ENCODE results near the gene BANF2.

DNA sequence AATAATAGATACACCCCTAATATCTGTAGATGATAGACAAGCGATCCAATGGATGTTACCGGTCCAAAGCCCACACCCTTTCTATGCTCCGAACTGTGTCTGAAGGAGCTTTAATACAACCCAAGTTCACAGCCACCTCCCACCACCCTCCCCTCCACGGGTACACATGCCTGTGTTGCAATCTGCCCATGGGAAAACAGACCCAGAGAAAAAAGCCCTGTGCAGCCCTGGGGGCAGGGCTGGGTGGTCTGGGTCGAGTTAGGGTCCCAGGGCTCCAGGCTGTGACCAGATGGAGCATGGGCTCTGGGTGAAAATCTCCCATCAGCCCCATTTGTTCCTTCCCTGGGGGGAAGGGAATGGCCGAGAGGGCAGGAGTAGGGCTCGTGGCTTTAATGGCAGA lies 65.8 kb downstream of the BANF2 start:
- no peak for TF ChIP-seq EZH2 (IDR thresholded peaks at IDR 0.05)
- TF ChIP-seq CTCF (IDR thresholded peaks at IDR 0.05) = no peak
